ENCODE results near the gene GZF1. TPM values are rescaled to one million over a fixed set of nuclear protein-coding genes. Genes with fewer than 3 reads are reported as not detected.

GZF1 gene
- total RNA-seq (2022; extraction: Qiagen RNA extraction; ENCODE audit: low read depth), result 8.2 to 13.1 TPM (median 9.4 TPM) in 5 replicates

GRCh38 chr20:23361476-23362391, at the start of gene GZF1:
TSS of gene GZF1 (plus strand) at chr20:23362182. CDS start at chr20:23364384, 2,202 bp downstream.

GRCh38 chr20:23350196-23350903, 11.6 kb upstream of the GZF1 start, which contains the start of gene NXT1:
TSS of gene NXT1 (plus strand) at chr20:23350791. CDS start at chr20:23354042, 3,251 bp downstream.

GRCh38 chr20:23420943-23421931, 59.3 kb downstream of the GZF1 start, which contains the start of gene NAPB:
TSS of gene NAPB (minus strand) at chr20:23421488. CDS start at chr20:23421402, 86 bp downstream.

Other genes with a start within 250 kb of the GZF1 start
- 61.8 to 80.2 TPM (median 72.9 TPM) in 5 replicates for gene NXT1, start 11.4 kb upstream of the GZF1 start, total RNA-seq (2022; extraction: Qiagen RNA extraction; ENCODE audit: low read depth)
- 1.8 to 4.0 TPM (median 3.6 TPM) in 5 replicates for gene NAPB, start 59.3 kb downstream of the GZF1 start, total RNA-seq (2022; extraction: Qiagen RNA extraction; ENCODE audit: low read depth)
- gene CSTL1, start 77.5 kb downstream of the GZF1 start, total RNA-seq (2022; extraction: Qiagen RNA extraction; ENCODE audit: low read depth), result not detected in 5 replicates
- gene CST11, start 90.7 kb downstream of the GZF1 start, total RNA-seq (2022; extraction: Qiagen RNA extraction; ENCODE audit: low read depth), result not detected in 5 replicates
- gene CST8, start 128.9 kb downstream of the GZF1 start, total RNA-seq (2022; extraction: Qiagen RNA extraction; ENCODE audit: low read depth), result not detected in 5 replicates
- not detected in 5 replicates for gene CST9L, start 206.3 kb downstream of the GZF1 start, total RNA-seq (2022; extraction: Qiagen RNA extraction; ENCODE audit: low read depth)
- gene CST9, start 243.7 kb downstream of the GZF1 start, total RNA-seq (2022; extraction: Qiagen RNA extraction; ENCODE audit: low read depth), result not detected in 5 replicates